Activated CD8-positive, alpha-beta memory T cell treated with anti-CD3 and anti-CD28 coated beads, Interleukin-2, amount 10 ng/mL, durations not matched to agents 7 days and 5 days (primary cell): ENCODE measurements around the gene CADM4. TPM values are rescaled to one million over a fixed set of nuclear protein-coding genes. Genes with fewer than 3 reads are reported as not detected.
A peak's percentile ranks its signal among the peaks of the same experiment; 100 is the strongest.
"Not testable (repeated sequence)": the region's sequence is repeated elsewhere in the genome, so short reads cannot be mapped to it uniquely, and the experiment has no call there.

Source experiments
- ATAC-seq: fragments of 150-1000 bp; cut with Tn5 transposase; one replicate; pipeline ENCODE4 v1.10.0; 2021; ENCODE audit warnings: moderate library complexity
- CTCF ChIA-PET: fragments of 350-600 bp; sonication (Branson Sonifier 250); formaldehyde crosslinking; loops from one replicate; lab custom pipeline; 2021; ENCODE audit warnings: antibody characterized with exemption; lab: Charles Lee
- DNase-seq: peaks from one replicate; pipeline ENCODE4 v3.0.0-alpha.2; 2020
- H3K27ac Mint-ChIP-seq: one replicate; pipeline ENCODE4 v1.8.0; 2021; ENCODE audit warnings: mild to moderate bottlenecking, mixed read lengths
- H3K27me3 Mint-ChIP-seq: one replicate; pipeline ENCODE4 v1.8.0; 2021; ENCODE audit warnings: mixed read lengths
- H3K36me3 Mint-ChIP-seq: one replicate; pipeline ENCODE4 v1.8.0; 2021; ENCODE audit warnings: mild to moderate bottlenecking, mixed read lengths
- H3K4me1 Mint-ChIP-seq: one replicate; pipeline ENCODE4 v1.8.0; 2021; ENCODE audit warnings: mixed read lengths
- H3K4me3 Mint-ChIP-seq: one replicate; pipeline ENCODE4 v1.8.0; 2021; ENCODE audit warnings: mild to moderate bottlenecking, moderate library complexity, mixed read lengths
- H3K9me3 Mint-ChIP-seq: one replicate; pipeline ENCODE4 v1.8.0; 2022; ENCODE audit warnings: low read depth, mixed read lengths
- total RNA-seq, 2 experiments: library from RNA; stranded (reverse); gene quantifications; one replicate each; pipeline ENCODE4 v1.2.3, GENCODE V29; 2021

The CADM4 gene
- total RNA-seq, 2 experiments from 2014 or later, result 0.09 to 0.12 TPM

GRCh38 chr19:43606569-43607229 is 33.0 kb downstream of the CADM4 start:
- H3K27ac Mint-ChIP-seq, result no peak overlapping the region
- ATAC-seq (no peak), DNase-seq (no peak)
- H3K27me3 Mint-ChIP-seq, result no peaks in the 10 kb centered on the region
- H3K4me3 Mint-ChIP-seq, result no peak overlapping the region
- H3K4me1 Mint-ChIP-seq, result no peaks in the 10 kb centered on the region
- H3K36me3 Mint-ChIP-seq, result no peaks in the 10 kb centered on the region
- CTCF ChIA-PET, result interaction anchor here (0.6 to 1.4 kb wide), 4 partner anchors 12 to 159 kb away, joined by 3 to 7 read pairs (median 3); no protein-coding TSS in a partner anchor
- H3K9me3 Mint-ChIP-seq, result no peaks in the 10 kb centered on the region

- CTCF ChIA-PET, result interaction anchor here (0.6 to 1.4 kb wide), 3 partner anchors 12 to 87 kb away, joined by 3 to 7 read pairs (median 3); no protein-coding TSS in a partner anchor
- Mint-ChIP-seq H3K36me3 (no peaks in the 10 kb centered on the region), H3K27ac (no peak overlapping the region), H3K27me3 (no peaks in the 10 kb centered on the region), H3K9me3 (no peaks in the 10 kb centered on the region), H3K4me3 (no peak overlapping the region), H3K4me1 (no peaks in the 10 kb centered on the region)
- no peak for ATAC-seq
- no peak for DNase-seq
Measured at GRCh38 chr19:43605875-43606568, 33.6 kb downstream of the CADM4 start.

GRCh38 chr19:43600326-43600725 is 39.3 kb downstream of the CADM4 start:
- DNase-seq, H3K9me3 Mint-ChIP-seq, H3K4me3 Mint-ChIP-seq, ATAC-seq, H3K27ac Mint-ChIP-seq, H3K27me3 Mint-ChIP-seq, H3K36me3 Mint-ChIP-seq: not testable (repeated sequence)
- CTCF ChIA-PET, result interaction anchor here (1.8 kb wide), 1 partner anchor 45 kb away, joined by 7 read pairs; no protein-coding TSS in a partner anchor
- H3K4me1 Mint-ChIP-seq, result peaks cover 18% of the 10 kb centered on the region

- Mint-ChIP-seq H3K27me3 (no peaks in the 10 kb centered on the region), H3K36me3 (no peaks in the 10 kb centered on the region), H3K4me3 (no peak overlapping the region), H3K9me3 (no peaks in the 10 kb centered on the region), H3K27ac (no peak overlapping the region), H3K4me1 (peaks cover 18% of the 10 kb centered on the region)
- DNase-seq (no peak), ATAC-seq (no peak)
- CTCF ChIA-PET, result interaction anchor here (0.9 to 1.8 kb wide), 2 partner anchors 25 to 44 kb away, joined by 3 to 7 read pairs; no protein-coding TSS in a partner anchor
Measured at GRCh38 chr19:43599635-43600295, 39.9 kb downstream of the CADM4 start.

DNA sequence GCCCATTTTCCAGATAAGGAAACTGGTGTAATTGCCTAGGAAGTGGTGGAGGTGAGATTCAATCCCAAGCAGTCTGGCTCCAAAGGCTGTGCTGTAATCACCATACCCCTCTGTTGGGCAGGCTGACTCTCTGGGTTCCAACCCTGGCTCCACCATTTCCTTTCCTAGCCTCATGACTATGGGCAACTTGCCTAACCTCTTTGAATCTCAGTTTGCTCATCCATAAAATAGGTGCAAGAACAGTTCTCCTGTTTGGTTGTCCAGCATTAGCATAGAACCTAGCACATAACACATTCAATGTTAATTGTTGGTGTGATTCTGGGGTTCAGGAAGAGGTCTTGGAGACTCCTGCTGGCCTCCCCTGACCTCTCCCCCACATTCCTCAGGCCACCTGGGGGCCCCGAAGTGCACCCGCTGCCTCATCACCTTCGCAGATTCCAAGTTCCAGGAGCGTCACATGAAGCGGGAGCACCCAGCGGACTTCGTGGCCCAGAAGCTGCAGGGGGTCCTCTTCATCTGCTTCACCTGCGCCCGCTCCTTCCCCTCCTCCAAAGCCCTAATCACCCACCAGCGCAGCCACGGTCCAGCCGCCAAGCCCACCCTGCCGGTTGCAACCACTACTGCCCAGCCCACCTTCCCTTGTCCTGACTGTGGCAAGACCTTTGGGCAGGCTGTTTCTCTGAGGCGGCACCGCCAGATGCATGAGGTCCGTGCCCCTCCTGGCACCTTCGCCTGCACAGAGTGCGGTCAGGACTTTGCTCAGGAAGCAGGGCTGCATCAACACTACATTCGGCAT is 41.0 kb downstream of the CADM4 start:
- H3K27me3 Mint-ChIP-seq, result no peaks in the 10 kb centered on the region
- H3K36me3 Mint-ChIP-seq, result no peaks in the 10 kb centered on the region
- DNase-seq, result no peak
- no peak overlapping the region for H3K27ac Mint-ChIP-seq
- peaks cover 24% of the 10 kb centered on the region for H3K4me1 Mint-ChIP-seq
- CTCF ChIA-PET, result interaction anchor here (5.2 to 6.4 kb wide), 3 partner anchors 24 to 75 kb away, joined by 38 to 173 read pairs (median 111); partner anchors contain the start of genes ETHE1, PINLYP and XRCC1
- ATAC-seq, result no peak
- H3K9me3 Mint-ChIP-seq, result no peaks in the 10 kb centered on the region
- H3K4me3 Mint-ChIP-seq, result no peak overlapping the region

DNA sequence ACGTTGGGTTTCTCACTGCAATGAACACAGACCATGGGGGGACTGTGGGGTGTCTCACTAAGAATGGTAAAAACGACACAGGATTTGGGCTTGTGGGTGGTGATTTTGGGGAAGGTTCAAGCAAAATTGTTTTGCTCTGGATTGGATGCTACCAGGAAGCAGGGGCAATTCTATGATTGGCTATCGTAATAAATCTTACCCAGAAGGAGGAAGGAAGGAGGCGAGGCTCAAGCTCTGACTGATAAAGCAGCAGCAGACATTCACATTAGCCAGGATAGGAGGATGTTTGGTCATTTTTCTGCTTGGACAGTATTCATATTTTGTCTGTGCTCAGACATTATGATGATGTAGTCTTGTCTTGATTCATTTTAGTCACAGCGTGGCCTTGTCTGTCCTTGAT is 41.8 kb downstream of the CADM4 start:
- CTCF ChIA-PET, result interaction anchor here (0.8 to 6.4 kb wide), 7 partner anchors 22 to 74 kb away, joined by 3 to 173 read pairs (median 38); partner anchors contain the start of genes ETHE1, PINLYP, XRCC1 and ZNF428
- Mint-ChIP-seq H3K4me1 (peaks cover 29% of the 10 kb centered on the region), H3K27ac (peak overlapping the region; percentile 90), H3K27me3 (no peaks in the 10 kb centered on the region), H3K9me3 (no peaks in the 10 kb centered on the region), H3K4me3 (peak overlapping the region; percentile 94), H3K36me3 (peaks cover 3% of the 10 kb centered on the region)
- ATAC-seq (no peak), DNase-seq (no peak)

DNA sequence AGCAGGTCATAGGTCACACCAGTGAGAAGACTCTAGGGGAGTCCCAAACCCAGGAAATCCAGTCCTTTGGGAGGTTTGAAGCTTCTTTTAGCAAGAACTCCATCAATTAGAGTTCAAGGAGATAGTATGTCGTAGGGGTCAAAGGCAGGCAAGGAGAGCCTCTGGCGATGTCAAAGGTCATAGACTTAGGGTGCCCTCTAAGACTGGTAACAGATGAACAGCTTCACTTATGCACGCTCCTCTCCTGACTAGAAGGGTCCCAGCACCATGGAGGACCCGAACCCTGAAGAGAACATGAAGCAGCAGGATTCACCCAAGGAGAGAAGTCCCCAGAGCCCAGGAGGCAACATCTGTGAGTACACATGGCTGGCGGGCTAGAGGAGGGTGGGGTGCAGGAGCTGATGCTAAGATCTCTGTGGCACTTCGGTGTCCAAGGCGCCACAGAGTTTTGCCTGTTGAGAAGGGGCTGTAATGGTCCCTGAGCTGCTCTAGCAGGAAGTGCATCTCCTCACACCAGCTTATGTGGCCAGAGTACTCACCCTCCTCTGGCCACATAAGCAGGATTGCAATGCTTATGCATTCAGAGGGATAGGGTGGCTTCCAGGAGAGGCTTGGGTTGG is 42.7 kb downstream of the CADM4 start:
- ATAC-seq (no peak), DNase-seq (peak; percentile 43)
- no peaks in the 10 kb centered on the region for H3K27me3 Mint-ChIP-seq
- H3K9me3 Mint-ChIP-seq, result no peaks in the 10 kb centered on the region
- H3K4me1 Mint-ChIP-seq, result peaks cover 29% of the 10 kb centered on the region
- peak overlapping the region; percentile 90 for H3K27ac Mint-ChIP-seq
- CTCF ChIA-PET, result interaction anchor here (0.5 to 6.4 kb wide), 14 partner anchors 22 to 1272 kb away, joined by 3 to 173 read pairs (median 4); partner anchors contain the start of genes ETHE1, PINLYP, XRCC1 and ZNF428
- peaks cover 6% of the 10 kb centered on the region for H3K36me3 Mint-ChIP-seq
- H3K4me3 Mint-ChIP-seq, result peak overlapping the region; percentile 94

GRCh38 chr19:43595999-43596841 is 43.4 kb downstream of the CADM4 start, which contains the start of the genes IRGQ and ZNF576:
TSS of gene IRGQ (minus strand) at chr19:43596134. CDS start at chr19:43595338, 796 bp downstream.
TSS of gene ZNF576 (plus strand) at chr19:43596595. CDS start at chr19:43597109, 514 bp downstream.
- Mint-ChIP-seq H3K4me1 (peaks cover 29% of the 10 kb centered on the region), H3K36me3 (peaks cover 6% of the 10 kb centered on the region), H3K4me3 (peak within 1 kb of the TSS; percentile 94), H3K27me3 (no peaks in the 10 kb centered on the region), H3K9me3 (no peaks in the 10 kb centered on the region), H3K27ac (peak within 1 kb of the TSS; percentile 90)
- CTCF ChIA-PET, result interaction anchor here (0.5 to 6.4 kb wide), 20 partner anchors 14 to 1272 kb away, joined by 3 to 173 read pairs (median 10); partner anchors contain the start of genes ETHE1, PHLDB3, PINLYP and XRCC1
- DNase-seq (peak; percentile 100), ATAC-seq (peak; percentile 88)

DNA sequence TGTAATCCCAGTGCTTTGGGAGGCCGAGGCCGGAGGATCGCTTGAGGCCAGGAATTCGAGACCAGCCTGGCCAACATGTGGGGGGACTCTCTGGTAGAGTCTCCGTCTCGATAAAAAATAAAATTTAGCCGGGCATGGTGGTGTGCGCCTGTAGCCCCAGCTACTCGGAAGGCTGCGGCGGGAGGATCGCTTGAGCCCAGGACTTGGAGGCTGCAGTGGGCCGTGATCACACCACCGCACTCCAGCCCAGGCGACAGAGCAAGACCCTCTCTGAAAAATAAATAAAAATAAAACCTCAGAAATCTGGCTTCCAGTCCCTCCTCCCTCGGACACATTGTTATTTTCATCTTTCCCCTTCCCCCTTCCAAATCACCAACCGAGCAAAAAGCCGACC is 44.0 kb downstream of the CADM4 start:
- no peaks in the 10 kb centered on the region for H3K9me3 Mint-ChIP-seq
- H3K4me3 Mint-ChIP-seq, result peak overlapping the region; percentile 94
- no peaks in the 10 kb centered on the region for H3K27me3 Mint-ChIP-seq
- DNase-seq (no peak), ATAC-seq (peak; percentile 20)
- H3K4me1 Mint-ChIP-seq, result peaks cover 29% of the 10 kb centered on the region
- peak overlapping the region; percentile 90 for H3K27ac Mint-ChIP-seq
- H3K36me3 Mint-ChIP-seq, result peaks cover 6% of the 10 kb centered on the region
- CTCF ChIA-PET, result interaction anchor here (1.0 to 6.4 kb wide), 20 partner anchors 13 to 214 kb away, joined by 3 to 173 read pairs (median 14); partner anchors contain the start of genes ETHE1, PHLDB3, PINLYP and XRCC1

GRCh38 chr19:43594710-43595604 is 44.7 kb downstream of the CADM4 start:
- CTCF ChIA-PET, result interaction anchor here (0.8 to 6.4 kb wide), 34 partner anchors 12 to 215 kb away, joined by 3 to 173 read pairs (median 5); partner anchors contain the start of genes ETHE1, PHLDB3, PINLYP and XRCC1
- Mint-ChIP-seq H3K27ac (peak overlapping the region; percentile 90), H3K9me3 (no peaks in the 10 kb centered on the region), H3K4me1 (peaks cover 33% of the 10 kb centered on the region), H3K36me3 (peaks cover 6% of the 10 kb centered on the region), H3K27me3 (no peaks in the 10 kb centered on the region), H3K4me3 (peak overlapping the region; percentile 94)
- ATAC-seq (peak; percentile 52), DNase-seq (peak; percentile 83)
